Chondrocyte (in vitro differentiated cells): ENCODE measurements around the gene STON2. TPM values are rescaled to one million over a fixed set of nuclear protein-coding genes. Genes with fewer than 3 reads are reported as not detected.

Experiments
- DNase-seq: peaks from one replicate; pipeline ENCODE4 v3.0.0; 2021; ENCODE audit warnings: mixed read lengths, low spot score
- H3K27ac Mint-ChIP-seq: one replicate; pipeline ENCODE4 v1.8.0; 2021; ENCODE audit warnings: mild to moderate bottlenecking, moderate library complexity, mixed read lengths; ENCODE audit not compliant: unreplicated experiment
- H3K27me3 Mint-ChIP-seq: 2 replicates; pipeline ENCODE4 v1.8.0; 2021; ENCODE audit warnings: low read depth, mixed read lengths
- H3K36me3 Mint-ChIP-seq: 2 replicates; pipeline ENCODE4 v1.8.0; 2021; ENCODE audit warnings: low read depth, mixed read lengths
- H3K4me1 Mint-ChIP-seq: 2 replicates; pipeline ENCODE4 v1.8.0; 2021; ENCODE audit warnings: low read depth, mild to moderate bottlenecking, mixed read lengths
- H3K4me3 Mint-ChIP-seq: one replicate; pipeline ENCODE4 v1.8.0; 2021; ENCODE audit warnings: mild to moderate bottlenecking, moderate library complexity, mixed read lengths; ENCODE audit not compliant: unreplicated experiment
- H3K9me3 Mint-ChIP-seq: 2 replicates; pipeline ENCODE4 v1.8.0; 2021; ENCODE audit warnings: low read depth, mixed read lengths
- total RNA-seq: library from RNA; stranded (reverse); gene quantifications from 3 replicates; pipeline ENCODE4 v1.2.1, GENCODE V29; 2021
- TF ChIP-seq, protein P1 (sequence below): fragments of 200-600 bp; sonication (generic); IDR thresholded peaks from 2 replicates; pipeline ENCODE4 v1.5.0; 2021; ENCODE audit warnings: antibody characterized with exemption, mild to moderate bottlenecking, moderate library complexity

The STON2 gene
- total RNA-seq, 1 donor from 2014 or later: not detected

GRCh38 chr14:81236138-81236537, 164.0 kb downstream of the STON2 start:
- no peak for DNase-seq
- Mint-ChIP-seq H3K4me3 (no peak overlapping the region), H3K27me3 (peaks cover 10% of the 10 kb centered on the region), H3K4me1 (peaks cover 13% of the 10 kb centered on the region), H3K27ac (no peak overlapping the region), H3K9me3 (peaks cover 9% of the 10 kb centered on the region), H3K36me3 (no peaks in the 10 kb centered on the region)
- TF ChIP-seq, protein P1, sequence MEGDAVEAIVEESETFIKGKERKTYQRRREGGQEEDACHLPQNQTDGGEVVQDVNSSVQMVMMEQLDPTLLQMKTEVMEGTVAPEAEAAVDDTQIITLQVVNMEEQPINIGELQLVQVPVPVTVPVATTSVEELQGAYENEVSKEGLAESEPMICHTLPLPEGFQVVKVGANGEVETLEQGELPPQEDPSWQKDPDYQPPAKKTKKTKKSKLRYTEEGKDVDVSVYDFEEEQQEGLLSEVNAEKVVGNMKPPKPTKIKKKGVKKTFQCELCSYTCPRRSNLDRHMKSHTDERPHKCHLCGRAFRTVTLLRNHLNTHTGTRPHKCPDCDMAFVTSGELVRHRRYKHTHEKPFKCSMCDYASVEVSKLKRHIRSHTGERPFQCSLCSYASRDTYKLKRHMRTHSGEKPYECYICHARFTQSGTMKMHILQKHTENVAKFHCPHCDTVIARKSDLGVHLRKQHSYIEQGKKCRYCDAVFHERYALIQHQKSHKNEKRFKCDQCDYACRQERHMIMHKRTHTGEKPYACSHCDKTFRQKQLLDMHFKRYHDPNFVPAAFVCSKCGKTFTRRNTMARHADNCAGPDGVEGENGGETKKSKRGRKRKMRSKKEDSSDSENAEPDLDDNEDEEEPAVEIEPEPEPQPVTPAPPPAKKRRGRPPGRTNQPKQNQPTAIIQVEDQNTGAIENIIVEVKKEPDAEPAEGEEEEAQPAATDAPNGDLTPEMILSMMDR: no peak

- Mint-ChIP-seq H3K4me3 (no peak overlapping the region), H3K9me3 (no peaks in the 10 kb centered on the region), H3K36me3 (no peaks in the 10 kb centered on the region), H3K27ac (no peak overlapping the region), H3K27me3 (peaks cover 10% of the 10 kb centered on the region), H3K4me1 (peaks cover 13% of the 10 kb centered on the region)
- DNase-seq: no peak
- TF ChIP-seq, protein P1: no peak
Observed at GRCh38 chr14:81235096-81235495, 165.0 kb downstream of the STON2 start.

DNA sequence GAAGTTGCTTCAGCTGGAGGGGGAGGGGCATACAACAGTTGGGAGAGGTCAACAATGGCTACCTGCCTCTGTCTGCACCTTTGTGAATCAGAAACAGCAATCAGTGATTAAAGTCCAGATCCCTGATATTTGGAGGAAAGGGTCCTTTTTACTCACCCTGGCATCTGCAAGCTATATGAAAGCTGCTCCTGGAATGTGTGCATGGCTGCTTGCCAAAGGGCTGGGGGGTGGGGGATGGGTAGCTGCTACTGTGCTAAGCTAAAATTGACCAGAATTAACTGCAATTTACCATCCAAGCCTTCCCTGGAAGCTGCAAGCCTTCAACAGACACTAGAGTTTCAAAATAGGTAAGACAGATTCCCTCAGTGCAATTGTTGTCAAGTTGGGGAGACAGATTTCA, 165.8 kb downstream of the STON2 start:
- Mint-ChIP-seq H3K27ac (peak overlapping the region; percentile 24), H3K4me1 (peaks cover 13% of the 10 kb centered on the region), H3K36me3 (no peaks in the 10 kb centered on the region)

GRCh38 chr14:81233615-81234014, 166.5 kb downstream of the STON2 start:
- Mint-ChIP-seq H3K4me3 (no peak overlapping the region), H3K36me3 (no peaks in the 10 kb centered on the region), H3K27ac (no peak overlapping the region), H3K9me3 (no peaks in the 10 kb centered on the region), H3K27me3 (peaks cover 6% of the 10 kb centered on the region), H3K4me1 (peaks cover 13% of the 10 kb centered on the region)
- TF ChIP-seq, protein P1: no peak
- DNase-seq: no peak

More for the DNA sequence above, 165.8 kb downstream of the STON2 start:
- no peak overlapping the region for H3K4me3 Mint-ChIP-seq
- H3K9me3 Mint-ChIP-seq: no peaks in the 10 kb centered on the region
- TF ChIP-seq, protein P1: no peak
- H3K27me3 Mint-ChIP-seq: peaks cover 7% of the 10 kb centered on the region
- DNase-seq: no peak

DNA sequence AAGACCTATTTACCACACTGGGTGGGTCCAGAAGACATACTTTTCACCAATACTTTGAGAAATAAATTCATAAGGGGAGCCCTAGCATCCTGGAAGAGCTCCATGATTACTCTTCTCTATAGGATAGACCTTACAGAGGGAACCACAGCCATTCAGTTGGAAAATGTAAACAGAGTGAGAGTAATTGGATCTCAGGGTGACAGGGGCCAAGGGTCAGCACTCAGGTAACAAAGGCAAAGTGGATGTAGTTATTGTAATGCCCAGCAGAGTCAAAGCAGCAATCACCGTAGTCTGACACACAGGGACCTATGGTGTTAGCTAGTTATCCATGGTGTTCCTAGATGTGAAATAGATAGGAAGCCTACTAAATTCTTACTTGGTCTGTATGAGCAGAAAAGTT, 168.6 kb downstream of the STON2 start:
- no peaks in the 10 kb centered on the region for H3K27me3 Mint-ChIP-seq
- TF ChIP-seq, protein P1: no peak
- H3K27ac Mint-ChIP-seq: no peak overlapping the region

More for the DNA sequence above, 168.6 kb downstream of the STON2 start:
- Mint-ChIP-seq H3K9me3 (no peaks in the 10 kb centered on the region), H3K4me1 (peaks cover 13% of the 10 kb centered on the region), H3K4me3 (no peak overlapping the region), H3K36me3 (no peaks in the 10 kb centered on the region)
- DNase-seq: no peak
